ENCODE measurements around the gene UNC119.
A peak's percentile ranks its signal among the peaks of the same experiment; 100 is the strongest.

- TF ChIP-seq ZNF384 (IDR thresholded peaks at IDR 0.05) (peak; percentile 83), FOXK2 (IDR thresholded peaks at IDR 0.05) (no peak), FOXM1 (IDR thresholded peaks at IDR 0.05; ENCODE audit: borderline replicate concordance) (no peak), PKNOX1 (IDR thresholded peaks at IDR 0.05) (no peak), BHLHE40 (IDR thresholded peaks at IDR 0.05; ENCODE audit: borderline replicate concordance) (no peak), SP1 (IDR thresholded peaks at IDR 0.05) (no peak), ARNT (IDR thresholded peaks at IDR 0.05) (no peak)
Measured at GRCh38 chr17:28503420-28503819, 49.0 kb downstream of the UNC119 start.

Measured in HEK293T (cell line).